ENCODE results near the gene SYNGR2.

Gene SYNGR2

DNA sequence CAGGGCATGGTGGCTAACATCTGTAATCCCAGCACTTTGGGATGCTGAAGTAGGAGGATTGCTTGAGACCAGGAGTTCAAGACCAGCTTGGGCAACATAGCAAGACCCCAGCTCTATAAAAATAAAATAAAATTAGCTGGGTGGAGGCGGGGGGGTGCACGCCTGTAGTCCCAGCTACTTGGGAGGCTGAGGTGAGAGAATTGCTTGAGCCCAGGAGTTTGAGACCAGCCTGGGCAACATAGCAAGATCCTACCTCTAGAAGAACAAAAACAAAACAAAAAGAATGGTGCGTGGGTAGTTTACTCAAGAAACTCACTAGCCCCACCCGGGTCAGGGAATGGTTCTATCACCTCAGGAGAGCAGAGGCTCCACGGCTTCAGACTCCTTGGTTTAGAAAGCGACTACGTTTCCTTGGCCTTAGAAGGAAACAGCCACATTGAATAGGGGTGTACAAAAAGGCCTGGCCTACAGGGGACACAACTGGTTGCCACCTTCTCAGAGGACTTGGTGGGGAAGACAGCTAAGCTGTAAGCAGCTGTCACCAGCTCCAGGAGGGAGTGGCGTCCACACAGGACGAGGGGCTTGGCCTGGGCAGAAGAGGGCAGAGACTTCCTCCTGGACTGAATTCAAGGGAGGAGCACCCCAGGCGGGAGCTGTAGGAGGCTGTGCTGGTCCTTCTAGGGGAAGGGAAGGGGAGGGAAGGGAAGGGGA lies 17.8 kb downstream of the SYNGR2 start:
- peaks cover 3% of the 10 kb centered on the region for H3K27me3 Mint-ChIP-seq (ENCODE audit: low read depth, poor library complexity)
- H3K9me3 Mint-ChIP-seq: peaks cover 5% of the 10 kb centered on the region
- H3K4me3 Mint-ChIP-seq: peak overlapping the region; percentile 81
- TF ChIP-seq, protein P1, sequence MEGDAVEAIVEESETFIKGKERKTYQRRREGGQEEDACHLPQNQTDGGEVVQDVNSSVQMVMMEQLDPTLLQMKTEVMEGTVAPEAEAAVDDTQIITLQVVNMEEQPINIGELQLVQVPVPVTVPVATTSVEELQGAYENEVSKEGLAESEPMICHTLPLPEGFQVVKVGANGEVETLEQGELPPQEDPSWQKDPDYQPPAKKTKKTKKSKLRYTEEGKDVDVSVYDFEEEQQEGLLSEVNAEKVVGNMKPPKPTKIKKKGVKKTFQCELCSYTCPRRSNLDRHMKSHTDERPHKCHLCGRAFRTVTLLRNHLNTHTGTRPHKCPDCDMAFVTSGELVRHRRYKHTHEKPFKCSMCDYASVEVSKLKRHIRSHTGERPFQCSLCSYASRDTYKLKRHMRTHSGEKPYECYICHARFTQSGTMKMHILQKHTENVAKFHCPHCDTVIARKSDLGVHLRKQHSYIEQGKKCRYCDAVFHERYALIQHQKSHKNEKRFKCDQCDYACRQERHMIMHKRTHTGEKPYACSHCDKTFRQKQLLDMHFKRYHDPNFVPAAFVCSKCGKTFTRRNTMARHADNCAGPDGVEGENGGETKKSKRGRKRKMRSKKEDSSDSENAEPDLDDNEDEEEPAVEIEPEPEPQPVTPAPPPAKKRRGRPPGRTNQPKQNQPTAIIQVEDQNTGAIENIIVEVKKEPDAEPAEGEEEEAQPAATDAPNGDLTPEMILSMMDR (IDR thresholded peaks at IDR 0.05): no peak
- H3K36me3 Mint-ChIP-seq (ENCODE audit: low read depth): peaks cover 43% of the 10 kb centered on the region
- H3K4me1 Mint-ChIP-seq: peaks cover 56% of the 10 kb centered on the region
- H3K27ac Mint-ChIP-seq: no peak overlapping the region
- DNase-seq: no peak

DNA sequence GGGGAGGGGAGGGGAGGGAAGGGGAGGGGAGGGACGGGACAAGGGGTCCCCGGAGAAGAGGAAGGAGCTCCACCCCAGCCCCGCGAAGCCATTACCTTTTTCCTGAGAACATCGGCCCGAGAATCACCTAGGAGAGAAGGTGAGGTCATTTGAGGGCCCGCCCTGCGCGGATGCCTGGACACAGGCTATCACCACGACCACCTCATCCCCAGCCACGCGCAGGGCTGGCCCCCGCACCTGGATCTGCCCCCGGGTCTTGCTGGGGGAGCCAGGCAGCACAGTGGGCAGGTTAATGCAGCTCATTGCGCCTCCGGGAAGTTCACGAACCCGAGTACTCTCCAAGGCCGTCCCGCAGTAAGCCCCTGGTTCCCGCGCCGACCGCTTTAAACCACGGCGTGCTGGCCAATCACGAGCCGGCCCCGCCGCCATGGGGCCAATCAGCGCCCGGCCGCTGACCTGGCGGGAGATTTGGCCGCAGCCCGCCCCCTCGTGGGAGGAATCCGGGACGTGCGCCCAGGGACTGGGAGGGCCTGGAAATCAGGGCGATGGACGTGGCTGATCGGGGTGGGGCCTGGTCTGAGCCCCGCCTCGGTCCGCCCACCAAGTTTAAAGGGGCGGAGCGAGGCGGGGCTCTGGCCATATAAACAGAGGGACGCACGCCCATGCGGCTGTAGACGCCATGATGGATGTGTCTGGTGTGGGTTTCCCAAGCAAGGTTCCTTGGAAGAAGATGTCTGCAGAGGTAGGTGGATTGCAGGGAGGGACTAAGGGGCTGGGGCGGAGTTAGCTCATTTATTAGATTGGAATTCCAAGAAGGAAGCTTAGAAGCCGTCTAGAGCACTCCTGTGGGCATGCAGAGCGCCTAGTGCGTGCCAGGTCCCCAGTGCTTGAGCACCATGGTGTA lies 18.6 kb downstream of the SYNGR2 start, which contains the start of the genes AFMID and TK1:
Gene AFMID (plus strand): TSS at position 671 of the 904 bp plus-strand sequence. CDS start 9 bp downstream, at position 680.
Gene TK1 (minus strand): TSS at position 361 of the 904 bp plus-strand sequence. CDS start 58 bp downstream, at position 303.
- peaks cover 3% of the 10 kb centered on the region for H3K27me3 Mint-ChIP-seq (ENCODE audit: low read depth, poor library complexity)
- TF ChIP-seq, protein P1 (IDR thresholded peaks at IDR 0.05): peak; percentile 87
- H3K27ac Mint-ChIP-seq: no peak within 1 kb of the TSS
- peaks cover 56% of the 10 kb centered on the region for H3K4me1 Mint-ChIP-seq
- H3K4me3 Mint-ChIP-seq: peak within 1 kb of the TSS; percentile 90
- peak; percentile 99 for DNase-seq
- H3K9me3 Mint-ChIP-seq: peaks cover 5% of the 10 kb centered on the region
- H3K36me3 Mint-ChIP-seq (ENCODE audit: low read depth): peaks cover 41% of the 10 kb centered on the region

DNA sequence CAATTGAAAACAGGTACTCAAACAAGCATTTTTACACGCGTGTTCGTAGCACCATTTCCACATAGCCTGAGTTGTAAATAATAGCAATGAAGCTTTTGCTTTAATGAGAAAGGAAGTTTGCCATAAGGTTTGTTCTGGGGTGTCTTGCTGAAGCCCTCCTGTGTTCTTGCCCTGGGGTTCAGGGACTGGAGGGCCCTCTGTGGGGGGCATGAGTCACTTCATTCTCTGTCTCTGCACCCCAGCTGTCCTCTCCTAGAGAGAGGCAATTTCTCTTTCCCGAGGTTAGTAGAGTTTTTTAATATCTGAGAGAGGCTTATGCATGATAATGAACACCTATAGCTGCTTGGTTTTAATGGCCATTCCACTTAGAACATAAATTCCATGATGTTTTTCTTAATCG lies 28.3 kb downstream of the SYNGR2 start:
- Mint-ChIP-seq H3K4me1 (peaks cover 25% of the 10 kb centered on the region), H3K27ac (no peak overlapping the region), H3K9me3 (no peaks in the 10 kb centered on the region), H3K4me3 (no peak overlapping the region), H3K36me3 (ENCODE audit: low read depth) (peaks cover 68% of the 10 kb centered on the region), H3K27me3 (ENCODE audit: low read depth, poor library complexity) (no peaks in the 10 kb centered on the region)
- no peak for DNase-seq
- TF ChIP-seq, protein P1 (IDR thresholded peaks at IDR 0.05): no peak

DNA sequence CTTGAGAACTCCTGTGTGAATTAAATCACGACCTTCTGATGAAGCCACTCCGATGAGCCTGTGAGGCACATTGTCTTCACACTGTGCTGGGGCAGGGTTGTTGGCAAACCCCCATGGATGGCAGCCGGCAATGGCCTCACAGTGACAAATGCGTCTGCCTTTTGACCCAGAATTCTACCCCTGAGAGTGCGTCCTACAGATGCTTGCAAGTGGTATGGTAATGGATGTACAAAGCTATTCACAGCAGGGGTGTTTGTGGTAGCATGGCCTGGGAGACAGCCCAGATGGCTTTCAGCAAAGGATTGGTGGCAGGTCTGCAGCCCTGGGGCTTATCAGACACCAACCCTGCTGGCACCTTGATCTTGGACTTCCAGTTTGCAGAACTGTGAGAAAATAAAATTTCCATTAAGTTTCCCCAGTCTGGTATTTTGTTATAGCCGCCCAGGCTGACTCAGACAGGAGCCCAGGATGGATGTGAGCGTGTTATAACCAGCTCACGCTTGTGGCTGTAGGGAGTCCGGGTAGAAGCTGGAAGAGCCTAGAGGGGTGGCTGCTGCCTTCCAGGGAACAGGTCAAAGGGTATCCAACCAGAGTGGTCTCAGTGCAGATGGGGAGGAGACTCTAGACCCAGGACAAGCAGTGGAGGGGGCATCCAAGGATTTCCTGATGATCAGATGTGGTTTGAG lies 28.9 kb downstream of the SYNGR2 start:
- DNase-seq: no peak
- peak overlapping the region; percentile 61 for H3K27ac Mint-ChIP-seq
- H3K36me3 Mint-ChIP-seq (ENCODE audit: low read depth): peaks cover 64% of the 10 kb centered on the region
- H3K27me3 Mint-ChIP-seq (ENCODE audit: low read depth, poor library complexity): no peaks in the 10 kb centered on the region
- peaks cover 25% of the 10 kb centered on the region for H3K4me1 Mint-ChIP-seq
- no peaks in the 10 kb centered on the region for H3K9me3 Mint-ChIP-seq
- TF ChIP-seq, protein P1 (IDR thresholded peaks at IDR 0.05): no peak
- no peak overlapping the region for H3K4me3 Mint-ChIP-seq

DNA sequence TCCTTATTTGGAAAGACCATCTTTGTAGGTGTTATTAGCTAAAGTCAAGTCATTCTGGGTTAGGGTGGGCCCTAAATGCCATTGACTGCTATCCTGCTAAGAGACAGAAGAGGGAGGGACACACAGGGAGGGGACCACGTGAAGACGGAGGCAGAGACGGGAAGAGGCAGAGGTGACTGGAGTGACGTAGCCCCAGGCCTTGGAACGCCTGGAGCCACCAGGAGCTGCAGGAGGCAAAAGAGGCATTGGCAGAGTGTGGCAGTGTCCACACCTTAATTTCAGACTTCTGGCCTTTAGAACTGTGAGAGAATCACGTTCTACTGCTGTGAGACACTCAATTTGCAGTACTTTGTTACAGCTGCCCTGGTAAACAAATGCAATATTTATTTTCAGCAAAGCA lies 32.1 kb downstream of the SYNGR2 start:
- TF ChIP-seq, protein P1 (IDR thresholded peaks at IDR 0.05): no peak
- Mint-ChIP-seq H3K9me3 (no peaks in the 10 kb centered on the region), H3K27me3 (ENCODE audit: low read depth, poor library complexity) (no peaks in the 10 kb centered on the region), H3K4me1 (peaks cover 15% of the 10 kb centered on the region), H3K4me3 (no peak overlapping the region), H3K36me3 (ENCODE audit: low read depth) (peaks cover 57% of the 10 kb centered on the region), H3K27ac (no peak overlapping the region)
- no peak for DNase-seq

Data from nephron progenitor cell (in vitro differentiated cells).